Mesenchymal stem cell (in vitro differentiated cells and primary cell): Measurements from ENCODE around the gene ZNF473.

Experiments used
- DNase-seq: peaks from one replicate; pipeline ENCODE4 v3.0.0-alpha.2; 2013
- H2AFZ ChIP-seq: one replicate; pipeline ENCODE4 v1.6.1; 2013; ENCODE audit warnings: low read depth, mild to moderate bottlenecking, control low read depth, inconsistent platforms, low read length, moderate library complexity
- H2AK5ac ChIP-seq: 2 replicates; pipeline ENCODE4 v1.6.1; 2013; ENCODE audit warnings: low read length, moderate library complexity, mild to moderate bottlenecking, inconsistent platforms; ENCODE audit not compliant: severe bottlenecking
- H2BK120ac ChIP-seq: one replicate; pipeline ENCODE4 v1.6.1; 2013; ENCODE audit warnings: low read depth, mild to moderate bottlenecking, inconsistent platforms, low read length, moderate library complexity
- H2BK12ac ChIP-seq, 2 experiments: one replicate each; pipeline ENCODE4 v1.6.1; 2013; ENCODE audit warnings: inconsistent platforms in 2 of 2, low read length in 2 of 2, mild to moderate bottlenecking in 2 of 2, moderate library complexity in 2 of 2, control low read depth in 1 of 2
- H2BK15ac ChIP-seq: one replicate; pipeline ENCODE4 v1.6.1; 2013; ENCODE audit warnings: mild to moderate bottlenecking, low read depth, inconsistent platforms; ENCODE audit not compliant: poor library complexity, severe bottlenecking
- H2BK5ac ChIP-seq: 2 replicates; pipeline ENCODE4 v1.6.1; 2013; ENCODE audit warnings: low read depth, mild to moderate bottlenecking, low read length, control low read depth, inconsistent platforms; ENCODE audit not compliant: poor library complexity, severe bottlenecking
- H3K14ac ChIP-seq, 2 experiments: one replicate each; pipeline ENCODE4 v1.6.1; 2013; ENCODE audit warnings: inconsistent platforms in 2 of 2, low read length in 2 of 2, control low read depth in 1 of 2, mild to moderate bottlenecking in 1 of 2, moderate library complexity in 1 of 2
- H3K18ac ChIP-seq, 2 experiments: one replicate each; pipeline ENCODE4 v1.6.1; 2013; ENCODE audit warnings: inconsistent platforms in 2 of 2, low read length in 2 of 2, control low read depth in 1 of 2, low read depth in 1 of 2, mild to moderate bottlenecking in 1 of 2
- H3K23ac ChIP-seq, 2 experiments: one replicate each; pipeline ENCODE4 v1.6.1; 2013; ENCODE audit warnings: inconsistent platforms in 2 of 2, low read length in 2 of 2, mild to moderate bottlenecking in 2 of 2, moderate library complexity in 2 of 2, control low read depth in 1 of 2
- H3K27ac ChIP-seq: 2 replicates; pipeline ENCODE4 v1.5.1; 2013; ENCODE audit warnings: mild to moderate bottlenecking, moderate library complexity, low read length, control low read depth, inconsistent platforms; ENCODE audit not compliant: poor library complexity, severe bottlenecking
- H3K27me3 ChIP-seq, 2 experiments: 2 replicates each; pipeline versions ENCODE4 v1.6.1 to v1.7.0; 2013; ENCODE audit warnings: low read length in 2 of 2, mild to moderate bottlenecking in 2 of 2, moderate library complexity in 2 of 2, control low read depth in 1 of 2, inconsistent platforms in 1 of 2; ENCODE audit not compliant: control insufficient read depth in 1 of 2, insufficient read depth in 1 of 2
- H3K36me3 ChIP-seq, 2 experiments: 2 replicates each; pipeline versions ENCODE4 v1.6.1 to v1.7.0; 2013; ENCODE audit warnings: low read length in 2 of 2, control low read depth in 1 of 2, inconsistent platforms in 1 of 2, low read depth in 1 of 2, mild to moderate bottlenecking in 1 of 2; ENCODE audit not compliant: insufficient read depth in 2 of 2, control insufficient read depth in 1 of 2
- H3K4ac ChIP-seq, 2 experiments: one replicate each; pipeline ENCODE4 v1.6.1; 2013; ENCODE audit warnings: inconsistent platforms in 2 of 2, low read length in 2 of 2, mild to moderate bottlenecking in 2 of 2, moderate library complexity in 2 of 2, control low read depth in 1 of 2, low read depth in 1 of 2
- H3K4me1 ChIP-seq: 2 replicates; pipeline ENCODE4 v1.6.1; 2013; ENCODE audit warnings: low read depth, low read length, control low read depth; ENCODE audit not compliant: control insufficient read depth, insufficient read depth
- H3K4me2 ChIP-seq: 2 replicates; pipeline ENCODE4 v1.6.1; 2013; ENCODE audit warnings: low read length, mild to moderate bottlenecking, inconsistent platforms; ENCODE audit not compliant: poor library complexity, severe bottlenecking
- H3K4me3 ChIP-seq, 2 experiments: 2 replicates each; pipeline versions ENCODE4 v1.5.1 to v1.7.0; 2013; ENCODE audit warnings: low read length in 2 of 2, mild to moderate bottlenecking in 2 of 2, control low read depth in 1 of 2, low read depth in 1 of 2; ENCODE audit not compliant: insufficient read depth in 1 of 2
- H3K79me1 ChIP-seq: replicated peaks from 2 replicates; pipeline ENCODE4 v1.6.1; 2013; ENCODE audit warnings: mild to moderate bottlenecking, control low read depth, low read length, inconsistent platforms; ENCODE audit not compliant: poor library complexity, severe bottlenecking
- H3K9ac ChIP-seq: 2 replicates; pipeline ENCODE4 v1.7.0; 2013; ENCODE audit warnings: mild to moderate bottlenecking, low read length, moderate library complexity
- H3K9me3 ChIP-seq: 2 replicates; pipeline ENCODE4 v1.7.0; 2013; ENCODE audit warnings: mild to moderate bottlenecking, low read length; ENCODE audit not compliant: control insufficient read depth
- H4K8ac ChIP-seq: one replicate; pipeline ENCODE4 v1.6.1; 2013; ENCODE audit warnings: inconsistent platforms, mild to moderate bottlenecking, low read length, moderate library complexity
- H4K91ac ChIP-seq: one replicate; pipeline ENCODE4 v1.6.1; 2013; ENCODE audit warnings: mild to moderate bottlenecking, low read length, inconsistent platforms
- WGBS: methylation state at CpG from one replicate; pipeline ENCODE4 v1.1.7; 2013; ENCODE audit warnings: mixed read lengths; 5-methylcytosine and 5-hydroxymethylcytosine counted together

ZNF473 gene

DNA sequence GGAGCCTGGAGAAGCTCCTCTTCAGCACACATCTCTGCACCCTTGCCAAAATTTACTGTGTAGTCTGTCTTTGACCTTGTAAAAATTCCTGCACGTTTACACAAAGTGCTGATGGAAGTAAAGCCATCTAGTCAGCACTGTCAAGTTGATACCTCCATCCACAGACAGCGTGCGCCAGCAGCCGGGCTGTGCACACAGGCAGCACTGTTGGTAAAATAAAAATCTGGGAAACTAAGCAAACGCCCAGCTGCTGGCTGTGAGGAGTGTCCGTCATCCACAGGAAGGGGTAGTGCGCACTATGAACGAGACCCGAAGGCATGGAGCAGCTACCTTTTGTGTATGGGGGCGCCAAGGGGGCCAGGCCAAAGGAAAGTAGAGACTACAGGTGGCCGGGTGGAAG lies 47.5 kb upstream of the ZNF473 start:
- no peak overlapping the region for H3K4ac ChIP-seq
- WGBS = 89% methylated on average over 11 of the region's 11 CpGs
- no peak overlapping the region for H2BK5ac ChIP-seq
- H3K27me3 ChIP-seq = no peaks in the 10 kb centered on the region
- no peak overlapping the region for H3K27ac ChIP-seq
- no peak overlapping the region for H2AK5ac ChIP-seq
- no peak overlapping the region for H3K23ac ChIP-seq
- H3K4me3 ChIP-seq = no peak overlapping the region
- H2BK120ac ChIP-seq = no peak overlapping the region
- no peaks in the 10 kb centered on the region for H3K79me1 ChIP-seq
- no peaks in the 10 kb centered on the region for H3K4me1 ChIP-seq
- no peak overlapping the region for H2AFZ ChIP-seq
- no peak overlapping the region for H2BK15ac ChIP-seq
- DNase-seq = no peak
- H3K9me3 ChIP-seq = no peaks in the 10 kb centered on the region
- no peak overlapping the region for H4K8ac ChIP-seq
- H4K91ac ChIP-seq = no peak overlapping the region
- no peak overlapping the region for H3K4me2 ChIP-seq
- H3K14ac ChIP-seq = no peak overlapping the region
- H3K36me3 ChIP-seq = peaks cover 26 to 55% of the 10 kb centered on the region in 2 experiments
- no peak overlapping the region for H3K9ac ChIP-seq
- H3K18ac ChIP-seq = no peak overlapping the region
- no peak overlapping the region for H2BK12ac ChIP-seq

DNA sequence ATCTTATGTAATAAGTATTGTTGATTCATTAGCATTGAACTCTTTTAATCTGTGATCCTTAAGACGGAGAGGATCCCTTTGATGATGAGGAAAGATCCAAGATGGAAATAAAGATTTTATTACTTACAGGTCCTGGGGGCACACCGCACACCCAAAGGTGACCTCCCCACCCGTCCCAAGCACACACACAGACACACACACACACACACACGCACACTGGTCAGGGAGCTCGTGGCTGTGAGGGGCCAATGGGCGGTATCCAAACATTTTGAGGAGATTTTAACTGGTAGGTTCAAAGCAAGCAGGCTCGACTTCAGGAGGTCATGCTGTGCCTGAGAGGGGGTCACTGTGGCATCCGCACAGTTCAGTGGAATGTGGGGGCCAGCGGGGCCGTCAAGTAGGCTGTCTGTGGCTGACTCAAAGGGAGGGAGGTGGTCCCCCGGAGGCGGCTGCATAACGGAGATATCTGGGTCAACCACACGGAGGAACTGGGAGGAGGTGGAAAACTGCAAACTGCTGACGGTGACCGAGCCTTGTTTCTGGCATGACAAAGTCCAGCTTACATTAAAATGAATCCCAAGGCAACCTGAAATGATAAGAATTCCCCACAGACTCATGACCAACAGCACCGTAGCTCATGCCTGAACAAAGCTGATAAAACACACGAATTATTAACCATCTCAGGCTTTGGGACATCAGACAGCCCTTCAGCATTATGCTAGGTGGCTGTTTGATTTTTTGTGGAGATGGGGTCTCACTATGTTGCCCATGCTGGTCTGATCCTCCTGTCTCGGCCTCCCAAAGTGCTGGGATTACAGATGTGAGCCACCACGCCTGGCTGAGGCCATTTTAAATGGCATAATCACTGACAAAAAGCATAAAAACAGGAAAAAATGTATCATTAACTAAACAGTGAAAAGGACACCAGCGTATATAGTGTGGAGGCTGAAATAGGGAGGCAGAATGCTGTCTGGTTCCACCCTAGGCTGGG lies 43.9 kb upstream of the ZNF473 start:
- Histone ChIP-seq H3K23ac (no peak overlapping the region), H2BK15ac (no peak overlapping the region), H2BK12ac (no peak overlapping the region), H3K18ac (no peak overlapping the region), H3K27ac (no peak overlapping the region), H3K9me3 (no peaks in the 10 kb centered on the region), H3K4me3 (no peak overlapping the region), H3K4me1 (no peaks in the 10 kb centered on the region), H3K4me2 (no peak overlapping the region), H2AFZ (no peak overlapping the region), H3K36me3 (peaks cover 54 to 68% of the 10 kb centered on the region in 2 experiments), H2BK5ac (no peak overlapping the region), H3K79me1 (no peaks in the 10 kb centered on the region), H4K91ac (no peak overlapping the region), H3K4ac (no peak overlapping the region), H3K27me3 (no peaks in the 10 kb centered on the region), H2BK120ac (no peak overlapping the region), H3K9ac (no peak overlapping the region), H4K8ac (no peak overlapping the region), H2AK5ac (no peak overlapping the region), H3K14ac (no peak overlapping the region)
- WGBS = 93% methylated on average over 18 of the region's 21 CpGs
- DNase-seq = no peak

- no peak overlapping the region for H3K27ac ChIP-seq
- no peak overlapping the region for H4K8ac ChIP-seq
- no peak overlapping the region for H2BK120ac ChIP-seq
- H3K23ac ChIP-seq = no peak overlapping the region
- peaks cover 6% of the 10 kb centered on the region for H3K4me1 ChIP-seq
- H3K9me3 ChIP-seq = no peaks in the 10 kb centered on the region
- H2AK5ac ChIP-seq = no peak overlapping the region
- 44% methylated on average over 9 of the region's 10 CpGs for WGBS
- no peak overlapping the region for H2BK15ac ChIP-seq
- peaks cover 50 to 65% of the 10 kb centered on the region in 2 experiments for H3K36me3 ChIP-seq
- H4K91ac ChIP-seq = no peak overlapping the region
- no peak overlapping the region for H3K18ac ChIP-seq
- DNase-seq = peak; percentile 45
- H3K4me2 ChIP-seq = no peak overlapping the region
- no peak overlapping the region for H2AFZ ChIP-seq
- no peak overlapping the region for H2BK12ac ChIP-seq
- no peak overlapping the region for H2BK5ac ChIP-seq
- no peak overlapping the region for H3K14ac ChIP-seq
- H3K27me3 ChIP-seq = no peaks in the 10 kb centered on the region
- no peaks in the 10 kb centered on the region for H3K79me1 ChIP-seq
- no peak overlapping the region for H3K4me3 ChIP-seq
- H3K9ac ChIP-seq = no peak overlapping the region
- H3K4ac ChIP-seq = no peak overlapping the region
Observed at GRCh38 chr19:49983645-49984229, 42.1 kb upstream of the ZNF473 start.

GRCh38 chr19:49984491-49984890 lies 41.3 kb upstream of the ZNF473 start:
- Histone ChIP-seq H3K18ac (no peak overlapping the region), H3K4ac (no peak overlapping the region), H3K9me3 (no peaks in the 10 kb centered on the region), H3K23ac (no peak overlapping the region), H3K36me3 (peaks cover 54 to 69% of the 10 kb centered on the region in 2 experiments), H3K4me3 (no peak overlapping the region), H2BK15ac (no peak overlapping the region), H3K14ac (no peak overlapping the region), H3K79me1 (no peaks in the 10 kb centered on the region), H2BK120ac (no peak overlapping the region), H2AK5ac (no peak overlapping the region), H4K91ac (no peak overlapping the region), H2BK12ac (no peak overlapping the region), H2AFZ (no peak overlapping the region), H3K4me1 (peaks cover 6% of the 10 kb centered on the region), H3K9ac (no peak overlapping the region), H3K27me3 (no peaks in the 10 kb centered on the region), H2BK5ac (no peak overlapping the region), H4K8ac (no peak overlapping the region), H3K4me2 (no peak overlapping the region), H3K27ac (no peak overlapping the region)
- 91% methylated on average over 11 of the region's 11 CpGs for WGBS
- DNase-seq = no peak
